Transverse colon (tissue), 4 donors: ENCODE data around the gene ZDHHC14. TPM values are rescaled to one million over a fixed set of nuclear protein-coding genes. Genes with fewer than 3 reads are reported as not detected.

Experiments used
- DNase-seq: peaks from one replicate; pipeline ENCODE4 v3.0.0-alpha.2; 2019
- H3K27ac ChIP-seq, 4 donors: fragments of 200-600 bp; sonication (generic); 2 replicates each; pipeline ENCODE4 v1.5.1; 2016 to 2018; ENCODE audit warnings: inconsistent platforms in 4 of 4
- H3K27me3 ChIP-seq: fragments of 200-600 bp; sonication (generic); 2 replicates; pipeline ENCODE4 v1.5.1; 2017; ENCODE audit warnings: inconsistent platforms
- H3K36me3 ChIP-seq, 4 donors: fragments of 200-600 bp; sonication (generic); 2 replicates each; pipeline ENCODE4 v1.5.1; 2017 to 2019; ENCODE audit warnings: inconsistent platforms in 4 of 4
- H3K4me1 ChIP-seq, 4 donors: fragments of 200-600 bp; sonication (generic); 2 replicates each; pipeline ENCODE4 v1.5.1; 2017 to 2020; ENCODE audit warnings: inconsistent platforms in 4 of 4
- H3K4me3 ChIP-seq, 4 donors: fragments of 200-600 bp; sonication (generic); 1 replicate in 1 of 4; 2 replicates in 3 of 4; pipeline versions ENCODE4 v1.5.1 to v1.6.1; 2017 to 2019; ENCODE audit warnings: inconsistent platforms in 4 of 4
- H3K9me3 ChIP-seq, 2 donors: fragments of 200-600 bp; sonication (generic); 2 replicates each; pipeline ENCODE4 v1.5.1; 2017 to 2019; ENCODE audit warnings: inconsistent platforms in 2 of 2
- CTCF ChIP-seq, 5 experiments: fragments of 200-600 bp in 3 of 5; fragments of 450-650 bp in 2 of 5; sonication (generic) in 3 of 5; IDR thresholded peaks; 1 replicate in 2 of 5; 2 replicates in 3 of 5; pipeline ENCODE4 v1.5.1; 2016 to 2017; ENCODE audit warnings: antibody characterized with exemption in 5 of 5, inconsistent platforms in 3 of 5, mild to moderate bottlenecking in 2 of 5, moderate library complexity in 1 of 5
- EP300 ChIP-seq: sonication (generic); formaldehyde crosslinking; IDR thresholded peaks from one replicate; pipeline ENCODE4 v1.6.1; 2017; ENCODE audit warnings: antibody characterized with exemption, low read depth
- POLR2A ChIP-seq: fragments of 450-650 bp; IDR thresholded peaks from one replicate; pipeline ENCODE4 v1.6.1; 2016; ENCODE audit warnings: antibody characterized with exemption, mild to moderate bottlenecking, moderate library complexity
- POLR2AphosphoS5 ChIP-seq, 3 donors: sonication (generic); formaldehyde crosslinking; IDR thresholded peaks; one replicate each; pipeline ENCODE4 v1.6.1; 2016; ENCODE audit warnings: antibody characterized with exemption in 3 of 3
- WGBS, 2 donors: methylation state at CpG; one replicate each; pipeline ENCODE4 v1.1.5; 2018; ENCODE audit warnings: low coverage in 1 of 2; 5-methylcytosine and 5-hydroxymethylcytosine counted together
- in situ Hi-C, 4 donors: fragments of 200-750 bp; cut with MboI; loops; one replicate each; pipeline versions ENCODE4 v1.15.0 to v1.15.1; 2017; ENCODE audit warnings: low sequenced_read_pairs in 3 of 4, low pct_ligation_motif_present in 1 of 4, low pct_unique_long_range_greater_than_20kb in 1 of 4
- intact Hi-C: fragments of 100-400 bp; cut with DNase I; formaldehyde crosslinking; loops from one replicate; pipeline ENCODE4 v1.15.1; 2023; ENCODE audit warnings: low total_unique reads
- total RNA-seq, 4 donors: library from RNA; depleted of rRNA; stranded (reverse); fragments of >200 nt; gene quantifications; one replicate each; pipeline ENCODE4 v1.1.0, GENCODE V29; 2016

ZDHHC14 gene
- total RNA-seq, 4 donors from 2014 or later: 10.2 to 16.5 (median 12.5) TPM

- H3K27me3 ChIP-seq: no peaks in the 10 kb centered on the region
- H3K27ac ChIP-seq: no peak overlapping the region
- H3K36me3 ChIP-seq: no peaks in the 10 kb centered on the region
- in situ Hi-C loops: no loop called here
- peaks cover 0 to under 1% (median 0%) of the 10 kb centered on the region in 4 donors for H3K4me1 ChIP-seq
- no peak for TF ChIP-seq POLR2AphosphoS5 (IDR thresholded peaks at IDR 0.05)
- no peak for TF ChIP-seq POLR2A
- no peak for TF ChIP-seq CTCF (IDR thresholded peaks at IDR 0.05)
- no peak for TF ChIP-seq EP300
- intact Hi-C loops: no loop called here
- no peak for DNase-seq
- H3K4me3 ChIP-seq: no peak overlapping the region
- H3K9me3 ChIP-seq: no peaks in the 10 kb centered on the region
- WGBS, 2 donors: 65% methylated on average over 7 of the region's 7 CpGs; no CpG with 5 or more reads in 1 of the 2 donors
These were observed 294.8 kb downstream of the ZDHHC14 start for GRCh38 chr6:157675831-157676230.

DNA sequence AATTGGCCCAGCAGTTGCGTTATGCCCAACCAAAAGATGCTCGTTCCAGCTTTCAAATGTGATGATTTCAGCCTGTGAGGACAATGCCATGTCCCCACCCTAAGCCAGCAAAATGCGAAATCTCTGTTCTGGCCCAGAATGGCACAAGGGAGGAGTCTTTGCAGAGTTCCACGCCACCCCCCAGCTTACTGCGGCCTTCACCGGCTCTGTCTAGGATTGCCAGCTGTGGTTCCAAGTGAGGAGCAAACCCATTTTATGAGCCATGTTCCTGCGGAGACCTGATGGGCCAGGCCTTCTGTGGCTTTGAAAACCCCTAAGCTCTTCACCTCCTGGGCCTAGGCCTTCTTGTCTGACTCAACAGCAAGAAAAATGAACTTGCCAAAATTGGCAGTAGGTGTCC lies 295.3 kb downstream of the ZDHHC14 start:
- TF ChIP-seq CTCF (IDR thresholded peaks at IDR 0.05): no peak
- no peak for TF ChIP-seq POLR2A
- TF ChIP-seq EP300: no peak
- TF ChIP-seq POLR2AphosphoS5 (IDR thresholded peaks at IDR 0.05): no peak
- intact Hi-C loops (no loop called here), in situ Hi-C loops (no loop called here)
- Histone ChIP-seq H3K4me3 (no peak overlapping the region), H3K27ac (no peak overlapping the region), H3K36me3 (no peaks in the 10 kb centered on the region), H3K27me3 (no peaks in the 10 kb centered on the region), H3K9me3 (no peaks in the 10 kb centered on the region), H3K4me1 (no peaks in the 10 kb centered on the region)
- 90% methylated on average over 7 of the region's 7 CpGs; no CpG with 5 or more reads in 1 of the 2 donors for WGBS, 2 donors
- DNase-seq: no peak

GRCh38 chr6:157677235-157677634 lies 296.2 kb downstream of the ZDHHC14 start:
- no peak for DNase-seq
- in situ Hi-C loops: no loop called here
- Histone ChIP-seq H3K4me3 (no peak overlapping the region), H3K36me3 (no peaks in the 10 kb centered on the region), H3K27me3 (no peaks in the 10 kb centered on the region), H3K4me1 (no peaks in the 10 kb centered on the region), H3K27ac (no peak overlapping the region), H3K9me3 (no peaks in the 10 kb centered on the region)
- intact Hi-C loops: no loop called here
- TF ChIP-seq EP300: no peak
- no peak for TF ChIP-seq POLR2AphosphoS5 (IDR thresholded peaks at IDR 0.05)
- no peak for TF ChIP-seq POLR2A
- TF ChIP-seq CTCF (IDR thresholded peaks at IDR 0.05): no peak
- 77 to 86% methylated on average over 4 of the region's 4 CpGs for WGBS, 2 donors

DNA sequence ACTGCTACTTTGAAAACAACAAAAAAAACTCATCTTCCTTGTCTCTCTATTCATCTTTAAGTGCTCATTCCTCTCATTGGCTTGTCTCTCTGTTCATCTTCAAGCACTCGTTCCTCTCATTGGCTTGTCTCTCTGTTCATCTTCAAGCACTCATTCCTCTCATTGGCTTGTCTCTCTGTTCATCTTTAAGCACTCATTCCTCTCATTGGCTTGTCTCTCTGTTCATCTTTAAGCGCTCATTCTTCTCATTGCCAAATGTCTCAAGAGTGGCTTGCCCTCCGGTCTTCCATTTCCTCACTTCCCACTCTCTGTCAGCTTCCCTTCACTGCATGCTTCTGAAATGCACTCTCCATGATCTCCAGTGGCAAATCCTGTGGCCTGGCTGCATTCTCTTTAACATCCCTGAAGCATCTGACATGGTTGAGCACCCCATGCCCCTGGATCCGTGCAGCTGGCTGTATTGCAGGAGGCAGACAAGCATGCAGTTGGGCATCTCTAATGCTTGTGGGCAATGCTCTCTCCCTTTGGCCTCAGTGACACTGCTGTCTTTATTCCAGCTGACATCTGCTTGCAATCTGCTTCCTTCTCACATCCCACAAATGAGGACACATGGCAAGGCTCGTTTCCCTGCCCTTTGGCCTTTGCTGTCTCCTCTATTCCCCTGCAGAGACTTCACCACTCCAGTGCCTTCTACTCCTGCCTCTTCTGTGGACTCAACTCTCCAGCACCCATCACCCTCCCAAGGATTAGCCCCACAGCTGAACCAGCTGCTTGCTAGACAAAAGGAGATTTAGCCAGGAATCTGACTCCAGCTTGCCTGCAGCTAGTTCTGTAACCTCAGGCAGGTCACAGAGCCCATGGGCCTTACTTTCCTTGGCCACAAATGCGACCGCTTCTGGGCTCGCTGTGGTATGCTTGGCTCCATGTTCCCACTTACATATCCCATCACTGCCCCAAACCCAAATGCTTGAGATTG lies 298.9 kb downstream of the ZDHHC14 start:
- no peaks in the 10 kb centered on the region for H3K36me3 ChIP-seq
- intact Hi-C loops (no loop called here), in situ Hi-C loops (no loop called here)
- H3K4me1 ChIP-seq: no peaks in the 10 kb centered on the region
- H3K4me3 ChIP-seq: no peak overlapping the region
- H3K27me3 ChIP-seq: no peaks in the 10 kb centered on the region
- DNase-seq: no peak
- no peak overlapping the region for H3K27ac ChIP-seq
- WGBS, 2 donors: 84 to 94% methylated on average over 6 to 8 of the region's 8 CpGs
- no peak for TF ChIP-seq POLR2AphosphoS5 (IDR thresholded peaks at IDR 0.05)
- no peak for TF ChIP-seq EP300
- TF ChIP-seq POLR2A: no peak
- no peak for TF ChIP-seq CTCF (IDR thresholded peaks at IDR 0.05)
- H3K9me3 ChIP-seq: no peaks in the 10 kb centered on the region
